Upper lobe of left lung (tissue), 6 donors: ENCODE results near the gene CCT8. TPM values are rescaled to one million over a fixed set of nuclear protein-coding genes. Genes with fewer than 3 reads are reported as not detected.

ENCODE experiments used
- ATAC-seq, 2 donors: fragments of 200-7000 bp; cut with Tn5 transposase; one replicate each; pipeline ENCODE4 v1.9.1; 2022; ENCODE audit warnings: mild to moderate bottlenecking in 2 of 2, moderate library complexity in 2 of 2; ENCODE audit not compliant: low FRiP score in 2 of 2
- DNase-seq, 2 donors: peaks; one replicate each; pipeline ENCODE4 v3.0.0-alpha.2; 2019 to 2020
- H3K27ac ChIP-seq, 4 donors: fragments of 200-600 bp; sonication (generic); one replicate each; pipeline ENCODE4 v1.5.1; 2016 to 2019
- H3K27me3 ChIP-seq, 4 donors: fragments of 200-600 bp; sonication (generic); one replicate each; pipeline ENCODE4 v1.5.1; 2017 to 2019
- H3K36me3 ChIP-seq, 4 donors: fragments of 200-600 bp; sonication (generic); one replicate each; pipeline ENCODE4 v1.5.1; 2016 to 2019
- H3K4me1 ChIP-seq, 4 donors: fragments of 200-600 bp; sonication (generic); one replicate each; pipeline ENCODE4 v1.5.1; 2018 to 2019
- H3K4me3 ChIP-seq, 4 donors: fragments of 200-600 bp; sonication (generic); one replicate each; pipeline ENCODE4 v1.5.1; 2017 to 2019; ENCODE audit warnings: mild to moderate bottlenecking in 2 of 4, moderate library complexity in 1 of 4
- H3K9me3 ChIP-seq, 4 donors: fragments of 200-600 bp; sonication (generic); one replicate each; pipeline ENCODE4 v1.5.1; 2018 to 2019
- EP300 ChIP-seq, 4 donors: sonication (generic); formaldehyde crosslinking; IDR thresholded peaks; one replicate each; pipeline ENCODE4 v1.5.1; 2017; ENCODE audit warnings: antibody characterized with exemption in 4 of 4, control low read depth in 2 of 4
- POLR2A ChIP-seq, 4 donors: fragments of 450-650 bp; IDR thresholded peaks; one replicate each; pipeline ENCODE4 v1.5.1; 2016 to 2017; ENCODE audit warnings: antibody characterized with exemption in 4 of 4, mild to moderate bottlenecking in 2 of 4
- POLR2AphosphoS5 ChIP-seq, 2 donors: sonication (generic); formaldehyde crosslinking; IDR thresholded peaks; one replicate each; pipeline ENCODE4 v1.5.1; 2017; ENCODE audit warnings: antibody characterized with exemption in 2 of 2
- WGBS, 2 donors: methylation state at CpG; one replicate each; pipeline ENCODE4 v1.1.5; 2017 to 2018; 5-methylcytosine and 5-hydroxymethylcytosine counted together
- total RNA-seq, 6 donors: library from RNA; depleted of rRNA in 4 of 6; stranded (reverse); fragments of >200 nt in 4 of 6; gene quantifications; one replicate each; pipeline versions ENCODE4 v1.1.0 to v1.2.1, GENCODE V29; 2016 to 2021
- TF ChIP-seq, protein P1 (sequence below), 6 experiments: fragments of 450-650 bp in 4 of 6; fragments of 200-600 bp in 2 of 6; sonication (generic) in 2 of 6; IDR thresholded peaks; one replicate each; pipeline ENCODE4 v1.5.1; 2016 to 2019; ENCODE audit warnings: antibody characterized with exemption in 6 of 6
- donor health status: DM: no; HTN: no; CAD: no; lungs with moderate emphysema.
- donor health status: DM: no; HTN: yes; CAD: no; lungs with severe emphysema.

Gene CCT8
- total RNA-seq, 6 donors from 2014 or later, result 39.8 to 133 (median 99.0) TPM

DNA sequence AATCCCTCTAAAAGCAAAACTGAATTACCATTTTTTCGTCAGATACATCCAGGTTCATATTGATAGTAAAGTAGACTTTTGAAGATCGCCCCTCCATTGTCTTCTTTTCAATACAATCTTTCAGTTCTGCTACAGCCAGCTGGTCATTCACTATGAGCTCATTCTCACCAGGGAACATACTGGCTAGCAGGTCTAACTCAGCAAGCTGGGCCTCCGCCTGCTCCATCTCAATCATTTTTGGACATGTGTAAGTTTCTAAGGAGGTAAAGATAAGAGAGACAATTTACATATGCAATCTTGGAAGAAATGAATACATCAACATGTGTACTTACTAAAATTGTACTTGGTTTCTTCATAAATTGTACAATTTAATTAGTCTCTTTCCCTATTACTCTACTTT is 65.1 kb downstream of the CCT8 start:
- ATAC-seq (no peak), DNase-seq (no peak)
- Histone ChIP-seq H3K27ac (no peak overlapping the region), H3K36me3 (peaks cover 0 to 18% (median 9%) of the 10 kb centered on the region in 4 donors), H3K4me1 (peaks cover 0 to 8% (median 3%) of the 10 kb centered on the region in 4 donors), H3K4me3 (no peak overlapping the region), H3K9me3 (no peaks in the 10 kb centered on the region), H3K27me3 (no peaks in the 10 kb centered on the region)
- WGBS, 2 donors, result 92 to 96% methylated on average over 3 of the region's 3 CpGs
- TF ChIP-seq, protein P1, sequence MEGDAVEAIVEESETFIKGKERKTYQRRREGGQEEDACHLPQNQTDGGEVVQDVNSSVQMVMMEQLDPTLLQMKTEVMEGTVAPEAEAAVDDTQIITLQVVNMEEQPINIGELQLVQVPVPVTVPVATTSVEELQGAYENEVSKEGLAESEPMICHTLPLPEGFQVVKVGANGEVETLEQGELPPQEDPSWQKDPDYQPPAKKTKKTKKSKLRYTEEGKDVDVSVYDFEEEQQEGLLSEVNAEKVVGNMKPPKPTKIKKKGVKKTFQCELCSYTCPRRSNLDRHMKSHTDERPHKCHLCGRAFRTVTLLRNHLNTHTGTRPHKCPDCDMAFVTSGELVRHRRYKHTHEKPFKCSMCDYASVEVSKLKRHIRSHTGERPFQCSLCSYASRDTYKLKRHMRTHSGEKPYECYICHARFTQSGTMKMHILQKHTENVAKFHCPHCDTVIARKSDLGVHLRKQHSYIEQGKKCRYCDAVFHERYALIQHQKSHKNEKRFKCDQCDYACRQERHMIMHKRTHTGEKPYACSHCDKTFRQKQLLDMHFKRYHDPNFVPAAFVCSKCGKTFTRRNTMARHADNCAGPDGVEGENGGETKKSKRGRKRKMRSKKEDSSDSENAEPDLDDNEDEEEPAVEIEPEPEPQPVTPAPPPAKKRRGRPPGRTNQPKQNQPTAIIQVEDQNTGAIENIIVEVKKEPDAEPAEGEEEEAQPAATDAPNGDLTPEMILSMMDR (IDR thresholded peaks at IDR 0.05), result no peak
- no peak for TF ChIP-seq EP300 (IDR thresholded peaks at IDR 0.05)
- TF ChIP-seq POLR2A (IDR thresholded peaks at IDR 0.05), result no peak
- TF ChIP-seq POLR2AphosphoS5 (IDR thresholded peaks at IDR 0.05), result no peak

- WGBS, 2 donors, result 84 to 90% methylated on average over 3 of the region's 3 CpGs
- ATAC-seq, result peak in 1 of 2 donors; percentile 19
- no peak overlapping the region for H3K27ac ChIP-seq
Measured at GRCh38 chr21:29007810-29008209, 65.6 kb downstream of the CCT8 start.

DNA sequence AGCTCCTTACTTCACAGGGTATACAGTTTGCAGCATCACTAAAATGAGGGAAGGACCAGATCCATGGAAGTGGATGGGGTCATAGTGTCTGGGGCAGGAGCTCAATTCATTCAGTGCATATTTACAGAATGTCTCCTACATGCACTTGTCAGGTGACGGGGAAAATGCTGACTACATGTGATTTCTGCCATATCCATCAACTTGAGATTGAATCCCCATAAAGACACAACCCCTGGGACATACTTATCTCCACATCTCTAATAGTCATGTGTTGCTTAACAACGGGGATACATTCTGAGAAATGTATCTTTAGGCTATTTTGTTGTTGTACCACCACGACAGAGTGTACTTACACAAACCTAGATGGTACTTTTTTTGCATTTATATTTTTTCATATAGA is 66.3 kb downstream of the CCT8 start:
- Histone ChIP-seq H3K36me3 (peaks cover 0 to 18% (median 9%) of the 10 kb centered on the region in 4 donors), H3K27ac (no peak overlapping the region), H3K4me3 (no peak overlapping the region), H3K27me3 (no peaks in the 10 kb centered on the region), H3K9me3 (no peaks in the 10 kb centered on the region), H3K4me1 (peaks cover 0 to 16% (median 6%) of the 10 kb centered on the region in 4 donors)
- ATAC-seq (no peak), DNase-seq (no peak)
- 89 to 91% methylated on average over 3 of the region's 3 CpGs for WGBS, 2 donors
- TF ChIP-seq POLR2A (IDR thresholded peaks at IDR 0.05) (no peak), POLR2AphosphoS5 (IDR thresholded peaks at IDR 0.05) (no peak), EP300 (IDR thresholded peaks at IDR 0.05) (no peak)
- TF ChIP-seq, protein P1 (IDR thresholded peaks at IDR 0.05), result no peak

More at GRCh38 chr21:29007810-29008209, 65.6 kb downstream of the CCT8 start:
- H3K27me3 ChIP-seq, result no peaks in the 10 kb centered on the region
- peaks cover 0 to 13% (median 5%) of the 10 kb centered on the region in 4 donors for H3K4me1 ChIP-seq
- DNase-seq, result no peak
- no peaks in the 10 kb centered on the region for H3K9me3 ChIP-seq
- TF ChIP-seq, protein P1 (IDR thresholded peaks at IDR 0.05), result no peak
- TF ChIP-seq EP300 (IDR thresholded peaks at IDR 0.05) (no peak), POLR2A (IDR thresholded peaks at IDR 0.05) (no peak), POLR2AphosphoS5 (IDR thresholded peaks at IDR 0.05) (no peak)
- no peak overlapping the region for H3K4me3 ChIP-seq
- H3K36me3 ChIP-seq, result peaks cover 0 to 18% (median 9%) of the 10 kb centered on the region in 4 donors

Other genes starting within 250 kb of the CCT8 start
- gene LTN1, start 80.8 kb downstream of the CCT8 start, total RNA-seq, result 10 to 100 TPM in 5 of 6 donors, 1 to 10 TPM in 1; 7.4 to 45.6 (median 21.4) TPM
- gene RWDD2B, start 54.3 kb downstream of the CCT8 start, total RNA-seq, result 10 to 100 TPM in 2 of 6 donors, 1 to 10 TPM in 4; 2.1 to 13.4 (median 8.6) TPM
- 10 to 100 TPM; 23.0 to 50.0 (median 29.3) TPM for gene USP16, start 49.0 kb downstream of the CCT8 start, total RNA-seq
- 1 to 10 TPM; 3.5 to 9.4 (median 5.9) TPM for gene MAP3K7CL, start 57.0 kb upstream of the CCT8 start, total RNA-seq
- 100 to 1,000 TPM in 2 of 6 donors, 10 to 100 TPM in 4; 41.6 to 119 (median 78.9) TPM for gene BACH1, start 225.3 kb upstream of the CCT8 start, total RNA-seq